ENCODE measurements around the gene CFAP92.

DNA sequence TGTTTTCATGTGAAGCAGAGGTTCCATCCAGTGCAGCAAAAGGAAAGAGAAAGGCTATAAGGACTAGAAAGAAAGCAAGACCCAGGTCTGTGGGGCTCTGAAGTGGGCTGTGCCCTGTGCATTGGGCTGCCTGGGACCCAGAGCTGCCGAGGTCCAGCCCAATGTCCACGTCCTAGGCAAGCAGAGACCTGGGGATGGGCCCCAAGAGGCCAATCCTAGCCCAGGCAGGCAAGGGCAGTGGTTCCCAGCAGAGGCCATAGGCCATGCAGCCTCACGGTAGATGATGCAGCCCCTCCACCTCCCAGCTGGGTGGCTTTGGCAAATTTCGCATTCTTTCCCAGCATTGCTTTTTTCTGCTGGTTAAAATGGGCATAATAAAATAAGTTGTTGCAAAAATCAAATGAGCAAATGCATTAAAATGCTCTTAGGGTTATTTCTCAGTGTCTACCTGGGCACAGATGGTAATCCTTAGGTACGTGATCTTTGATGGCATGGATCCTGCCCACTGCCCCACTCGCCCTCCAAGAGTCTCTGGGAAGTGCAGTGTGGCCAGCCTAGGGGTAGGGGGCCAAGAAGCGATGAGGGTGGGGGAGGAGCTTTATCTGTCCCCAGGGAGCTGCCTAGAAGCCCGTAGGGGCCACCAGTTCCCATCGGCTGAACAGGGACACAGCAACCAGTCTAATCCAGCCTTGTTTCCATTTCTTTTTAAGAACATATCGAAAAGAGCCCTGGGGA lies 44.4 kb upstream of the CFAP92 start:
- TF ChIP-seq CTCF (IDR thresholded peaks at IDR 0.05) (no peak), EZH2 (IDR thresholded peaks at IDR 0.05; ENCODE audit: borderline replicate concordance, insufficient read depth, low read depth, low read length, poor library complexity, severe bottlenecking) (no peak)

All from B cell (primary cell).